Nasal cavity respiratory epithelium epithelial cell of viscerocranial mucosa (primary cell): ENCODE results near the gene MDM4. TPM values are rescaled to one million over a fixed set of nuclear protein-coding genes. Genes with fewer than 3 reads are reported as not detected.

Experiments
- total RNA-seq: library from RNA; depleted of rRNA; stranded (reverse); fragments of >200 nt; gene quantifications from 2 replicates; pipeline ENCODE4 v1.2.3, GENCODE V29; 2014

MDM4 gene, protein sequence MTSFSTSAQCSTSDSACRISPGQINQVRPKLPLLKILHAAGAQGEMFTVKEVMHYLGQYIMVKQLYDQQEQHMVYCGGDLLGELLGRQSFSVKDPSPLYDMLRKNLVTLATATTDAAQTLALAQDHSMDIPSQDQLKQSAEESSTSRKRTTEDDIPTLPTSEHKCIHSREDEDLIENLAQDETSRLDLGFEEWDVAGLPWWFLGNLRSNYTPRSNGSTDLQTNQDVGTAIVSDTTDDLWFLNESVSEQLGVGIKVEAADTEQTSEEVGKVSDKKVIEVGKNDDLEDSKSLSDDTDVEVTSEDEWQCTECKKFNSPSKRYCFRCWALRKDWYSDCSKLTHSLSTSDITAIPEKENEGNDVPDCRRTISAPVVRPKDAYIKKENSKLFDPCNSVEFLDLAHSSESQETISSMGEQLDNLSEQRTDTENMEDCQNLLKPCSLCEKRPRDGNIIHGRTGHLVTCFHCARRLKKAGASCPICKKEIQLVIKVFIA
- total RNA-seq: 29.0 and 42.6 TPM in 2 replicates

DNA sequence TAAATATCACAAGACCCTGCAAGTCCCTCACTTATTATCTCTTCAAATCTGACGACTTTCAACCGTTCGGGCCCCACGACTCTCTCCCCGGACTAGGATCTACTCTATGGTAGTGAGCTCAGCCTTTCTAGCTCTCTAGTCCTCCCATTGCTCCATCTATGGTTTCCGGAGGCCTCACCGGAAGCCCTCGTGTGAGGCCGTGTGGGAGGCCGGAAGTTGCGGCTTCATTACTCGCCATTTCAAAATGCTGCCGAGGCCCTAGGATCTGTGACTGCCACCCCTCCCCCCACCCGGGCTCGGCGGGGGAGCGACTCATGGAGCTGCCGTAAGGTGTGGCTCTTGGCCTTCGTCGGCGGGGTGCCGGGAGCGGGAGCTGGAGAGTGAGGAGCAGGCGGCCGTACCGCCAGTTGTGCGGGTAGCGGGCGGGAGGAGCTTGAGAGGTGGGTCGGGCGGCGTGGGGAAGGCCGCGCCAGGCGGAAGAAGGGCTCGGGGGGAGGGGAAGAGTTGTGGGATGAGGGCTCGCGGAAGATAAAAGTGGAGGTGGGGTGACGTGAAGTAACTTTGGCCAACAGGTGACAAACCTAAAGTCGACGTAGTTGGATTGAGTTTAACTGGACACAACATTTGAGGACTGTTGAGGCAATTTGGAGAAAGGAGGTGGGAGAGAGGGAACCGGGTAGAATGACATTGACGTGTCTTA, at the start of gene MDM4:
Gene MDM4 (plus strand): TSS at position 227 of the 700 bp plus-strand sequence. CDS start 9,113 bp downstream, outside the sequence.

GRCh38 chr1:204494281-204495077, 21.7 kb upstream of the MDM4 start, which contains the start of gene PIK3C2B:
Gene PIK3C2B (minus strand): TSS chr1:204494805. CDS start chr1:204469802, 25,003 bp downstream.

Other genes starting within 250 kb of the MDM4 start
- gene PLEKHA6, start 156.5 kb upstream of the MDM4 start, total RNA-seq: 2.2 and 2.4 TPM in 2 replicates
- gene PPP1R15B, start 104.6 kb upstream of the MDM4 start, total RNA-seq: 53.3 and 56.1 TPM in 2 replicates
- 3.4 and 11.0 TPM in 2 replicates for gene PIK3C2B, start 21.6 kb upstream of the MDM4 start, total RNA-seq
- not detected in 2 replicates for gene LRRN2, start 169.3 kb downstream of the MDM4 start, total RNA-seq